Measurements from ENCODE around the gene POLG2. TPM values are rescaled to one million over a fixed set of nuclear protein-coding genes. Genes with fewer than 3 reads are reported as not detected.
A peak's percentile ranks its signal among the peaks of the same experiment; 100 is the strongest.

The POLG2 gene
- polyA plus RNA-seq, 2 of the 4 experiments (the other 2 are of a cell fraction), result 26.3 to 31.3 TPM

GRCh38 chr17:64502809-64503208 is 6.0 kb upstream of the POLG2 start (continued):
- 0 out of 2 replicates have a peak, but pooled peaks have one; percentile 15 for TF ChIP-seq HMGXB4 (CRISPR knock-in tag; IDR thresholded peaks at IDR 0.05; ENCODE audit: borderline replicate concordance)
- no peak for TF ChIP-seq RARB (CRISPR knock-in tag; IDR thresholded peaks at IDR 0.05)

- Histone ChIP-seq H3K4me2 (no peak overlapping the region), H3K27ac (no peak overlapping the region), H3K4me3 (no peak overlapping the region), H3K9me3 (no peaks in the 10 kb centered on the region), H3K4me1 (peaks cover 62% of the 10 kb centered on the region)
- ATAC-seq, result no peak
- WGBS (ENCODE audit: missing lambda C conversion rate), result 93% methylated on average over 3 of the region's 3 CpGs
- ChIA-PET CTCF (interaction anchor here (0.6 to 2.1 kb wide), 3 partner anchors 9 to 1078 kb away, joined by 3 to 10 read pairs (median 6); no protein-coding TSS in a partner anchor), POLR2A (interaction anchor here (0.9 kb wide), 1 partner anchor 160 kb away, joined by 3 read pairs; the partner anchor contains the start of gene SMURF2)
- FAIRE-seq, result no peak
- DNase-seq (ENCODE audit: low read depth in 1 of 2, low spot score in 1 of 2), result no peak
- TF ChIP-seq BHLHE40 (IDR thresholded peaks at IDR 0.05; ENCODE audit: low read depth, low read length), result no peak
- no peak for TF ChIP-seq EHF (CRISPR knock-in tag; IDR thresholded peaks at IDR 0.05)
- TF ChIP-seq MAFK (IDR thresholded peaks at IDR 0.05; ENCODE audit: partially characterized antibody), result no peak
- no peak for TF ChIP-seq ZSCAN20 (CRISPR knock-in tag; IDR thresholded peaks at IDR 0.05)
- no peak for TF ChIP-seq TP53 (CRISPR knock-in tag; IDR thresholded peaks at IDR 0.05)
- no peak for TF ChIP-seq TFCP2L1 (CRISPR knock-in tag; IDR thresholded peaks at IDR 0.05)
- no peak for TF ChIP-seq ZC3H11A (IDR thresholded peaks at IDR 0.05)
- TF ChIP-seq HEYL (CRISPR knock-in tag; IDR thresholded peaks at IDR 0.05), result no peak
These were observed 5.2 kb upstream of the POLG2 start for GRCh38 chr17:64502021-64502420.

- H3K4me3 ChIP-seq, result no peak overlapping the region
- no peak overlapping the region for H3K4me2 ChIP-seq
- POLR2A ChIA-PET, result interaction anchor here (0.9 kb wide), 1 partner anchor 161 kb away, joined by 3 read pairs; the partner anchor contains the start of gene SMURF2
- FAIRE-seq, result no peak
- no peak overlapping the region for H3K27ac ChIP-seq
- CTCF ChIA-PET, result interaction anchor here (0.6 to 12.8 kb wide), 4 partner anchors 8 to 1077 kb away, joined by 3 to 300 read pairs (median 8); no protein-coding TSS in a partner anchor
- no peaks in the 10 kb centered on the region for H3K9me3 ChIP-seq
- ATAC-seq, result no peak
- peak; percentile 43; the same call in 1 of the 2 replicates for TF ChIP-seq TFCP2L1 (CRISPR knock-in tag; IDR thresholded peaks at IDR 0.05)
- TF ChIP-seq TP53 (CRISPR knock-in tag; IDR thresholded peaks at IDR 0.05), result peak; percentile 31; the same call in 1 of the 2 replicates
- no peak for TF ChIP-seq SMC3 (IDR thresholded peaks at IDR 0.05)
- no peak for DNase-seq (ENCODE audit: low read depth in 1 of 2, low spot score in 1 of 2)
- peaks cover 62% of the 10 kb centered on the region for H3K4me1 ChIP-seq
- 93% methylated on average over 11 of the region's 11 CpGs for WGBS (ENCODE audit: missing lambda C conversion rate)
These were observed 4.3 kb upstream of the POLG2 start for GRCh38 chr17:64500862-64501765.

- DNase-seq (ENCODE audit: low read depth in 1 of 2, low spot score in 1 of 2) (no peak), FAIRE-seq (no peak), ATAC-seq (no peak)
- TF ChIP-seq MAX (IDR thresholded peaks at IDR 0.05) (no peak), CEBPB (IDR thresholded peaks at IDR 0.05) (no peak), POLR2AphosphoS2 (conservative IDR thresholded peaks at IDR 0.05; ENCODE audit: low read length) (peak; percentile 95; the same call in 1 of the 2 replicates), RAD21 (conservative IDR thresholded peaks at IDR 0.05 in 1 of 2, IDR thresholded peaks at IDR 0.05 in 1 of 2) (no peak), KDM5A (IDR thresholded peaks at IDR 0.05) (no peak), JUN (IDR thresholded peaks at IDR 0.05) (peak in 1 of 2 experiments; percentile 1; a peak in 1 of 5 replicates), KDM1A (IDR thresholded peaks at IDR 0.05; ENCODE audit: low read depth) (no peak), HOXA7 (CRISPR knock-in tag; IDR thresholded peaks at IDR 0.05) (peak; percentile 25; the same call in 1 of the 2 replicates), POLR2A (IDR thresholded peaks at IDR 0.05; ENCODE audit: low read length) (no peak)
- H3K4me1 ChIP-seq, result peaks cover 67% of the 10 kb centered on the region
- no peak overlapping the region for H3K4me3 ChIP-seq
- ChIA-PET POLR2A (no interaction called here), CTCF (interaction anchor here (12.8 kb wide), 1 partner anchor 77 kb away, joined by 300 read pairs; no protein-coding TSS in a partner anchor)
- H3K9me3 ChIP-seq, result no peaks in the 10 kb centered on the region
- no peak overlapping the region for H3K4me2 ChIP-seq
- WGBS (ENCODE audit: missing lambda C conversion rate), result 89% methylated on average over 8 of the region's 8 CpGs
- no peak overlapping the region for H3K27ac ChIP-seq
These were observed 3.6 kb upstream of the POLG2 start for GRCh38 chr17:64500487-64500859.
